OCI-M2 (cell line): ENCODE data around the gene DYRK3.
A peak's percentile ranks its signal among the peaks of the same experiment; 100 is the strongest.

Experiments
- DNase-seq: peaks from one replicate; lab custom pipeline; 2025; ENCODE audit not compliant: unreplicated experiment; lab: John Stamatoyannopoulos, UW

Gene DYRK3

DNA sequence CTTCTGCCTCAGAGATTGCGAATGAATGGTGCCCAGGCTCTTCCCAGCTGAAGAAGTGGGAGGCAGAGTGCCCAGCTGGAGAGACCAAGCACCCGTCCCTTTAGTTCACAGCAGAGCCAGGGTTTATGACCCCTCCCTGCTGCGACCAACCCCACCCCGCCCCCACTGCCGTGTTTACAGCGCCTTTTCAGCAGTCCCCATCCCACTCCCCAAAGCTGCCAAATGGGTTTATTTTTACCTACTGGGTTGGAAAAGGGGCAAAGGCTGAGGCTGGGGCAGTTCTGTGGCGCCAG is 23.6 kb downstream of the DYRK3 start:
- no peak for DNase-seq

DNA sequence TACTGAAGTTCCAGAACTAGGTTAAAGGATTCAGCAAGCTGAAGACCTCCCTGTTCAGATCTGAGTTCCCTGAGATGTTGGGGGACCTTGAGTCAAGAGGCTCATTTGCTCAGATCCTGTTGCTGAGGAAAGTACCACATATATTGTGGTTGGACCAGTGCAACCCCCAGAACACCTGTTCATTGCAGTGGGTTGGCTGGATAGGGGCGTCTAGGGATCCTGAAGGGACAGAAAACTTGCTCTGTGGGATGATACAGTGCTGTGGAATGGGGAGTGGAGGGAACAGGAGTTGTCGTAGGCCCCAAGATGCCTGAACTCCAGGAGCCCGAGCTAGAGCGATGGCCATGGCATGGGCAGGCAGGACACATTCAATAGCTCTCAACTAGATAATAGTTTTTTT is 24.8 kb downstream of the DYRK3 start:
- no peak for DNase-seq

DNA sequence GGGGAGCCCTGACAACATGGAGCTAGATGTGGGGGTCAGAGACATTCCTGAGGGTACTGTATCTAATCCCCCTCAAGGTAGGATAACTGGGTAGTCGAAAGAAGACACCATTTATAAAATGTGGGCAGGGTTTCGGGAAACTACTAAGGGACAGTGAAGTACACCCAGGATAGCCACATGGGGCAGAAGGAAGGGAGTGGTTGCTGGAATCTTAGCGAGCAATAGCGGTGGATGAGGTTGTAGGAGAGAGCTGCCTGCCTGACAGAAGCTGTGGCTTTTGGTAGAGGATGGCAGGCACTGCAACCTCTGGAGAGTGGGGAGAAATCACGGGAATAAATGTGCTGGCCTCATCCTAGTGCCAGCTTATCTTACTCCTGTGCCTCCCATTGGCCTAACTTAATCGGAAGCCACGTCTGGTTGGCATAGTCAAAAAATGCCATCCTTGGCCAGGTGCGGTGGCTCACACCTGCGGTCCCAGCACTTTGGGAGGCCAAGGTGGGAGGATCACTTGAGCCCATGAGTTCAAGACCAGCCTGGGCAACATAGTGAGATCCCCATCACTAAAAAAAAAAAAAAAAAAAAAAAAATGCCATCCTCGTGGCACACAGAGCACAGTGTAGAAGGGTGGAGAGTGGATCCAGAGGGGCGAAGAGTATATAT is 26.0 kb downstream of the DYRK3 start:
- no peak for DNase-seq

DNA sequence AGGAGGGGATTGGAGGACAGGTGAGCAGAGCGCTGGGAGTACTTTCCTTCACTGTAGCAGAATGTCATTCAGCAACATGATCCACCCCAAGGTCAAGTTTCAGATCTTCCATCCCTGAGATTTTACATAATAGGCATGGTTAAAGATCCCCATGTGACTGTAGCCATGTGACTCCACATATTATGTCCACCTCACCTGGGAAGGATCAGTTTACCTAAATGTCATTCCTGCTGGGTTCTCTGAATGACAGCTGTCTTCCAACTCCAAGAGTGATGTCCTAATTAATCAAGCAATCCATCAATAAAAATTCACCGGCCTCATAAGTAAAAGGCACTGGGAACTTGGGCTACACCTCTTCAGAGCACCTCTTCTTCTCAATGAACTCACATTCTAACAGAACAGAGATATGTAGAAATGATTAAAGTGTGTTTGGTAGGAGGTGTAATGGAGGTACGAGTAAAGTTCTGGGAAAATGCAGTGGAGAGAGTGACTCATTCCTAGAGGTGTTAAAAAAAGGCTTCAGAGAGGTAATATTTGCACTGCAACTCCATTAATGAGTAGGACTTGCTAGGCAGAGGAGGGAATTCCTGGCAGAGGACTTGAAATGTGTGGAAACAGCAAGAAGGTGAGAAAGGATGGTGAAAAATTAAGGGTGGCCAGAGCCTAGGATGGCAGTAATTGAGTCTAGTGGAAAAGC is 27.2 kb downstream of the DYRK3 start:
- DNase-seq, result no peak

- DNase-seq, result no peak
Observed at GRCh38 chr1:206663362-206663761, 28.0 kb downstream of the DYRK3 start.

GRCh38 chr1:206663832-206664652 is 28.7 kb downstream of the DYRK3 start:
- peak; percentile 73 for DNase-seq

DNA sequence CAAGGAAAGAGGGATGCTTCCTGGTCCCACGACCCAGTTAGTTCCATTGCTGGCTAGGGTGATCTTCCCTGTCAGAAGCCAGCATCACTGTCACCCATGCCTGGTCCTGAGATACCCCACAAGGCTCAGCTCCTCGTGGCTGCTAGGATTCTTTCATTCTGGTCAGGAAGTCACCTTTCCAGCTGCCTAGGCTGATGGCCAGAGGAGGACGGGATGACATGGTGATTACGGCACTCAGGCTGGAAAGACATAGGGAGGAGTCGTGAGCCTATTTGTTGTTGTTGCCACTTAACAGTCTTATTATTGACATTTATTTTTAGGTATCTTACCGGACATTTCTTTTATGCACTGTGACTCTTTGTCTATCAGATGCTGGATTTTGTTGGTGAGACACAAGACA is 29.4 kb downstream of the DYRK3 start:
- DNase-seq, result no peak

DNA sequence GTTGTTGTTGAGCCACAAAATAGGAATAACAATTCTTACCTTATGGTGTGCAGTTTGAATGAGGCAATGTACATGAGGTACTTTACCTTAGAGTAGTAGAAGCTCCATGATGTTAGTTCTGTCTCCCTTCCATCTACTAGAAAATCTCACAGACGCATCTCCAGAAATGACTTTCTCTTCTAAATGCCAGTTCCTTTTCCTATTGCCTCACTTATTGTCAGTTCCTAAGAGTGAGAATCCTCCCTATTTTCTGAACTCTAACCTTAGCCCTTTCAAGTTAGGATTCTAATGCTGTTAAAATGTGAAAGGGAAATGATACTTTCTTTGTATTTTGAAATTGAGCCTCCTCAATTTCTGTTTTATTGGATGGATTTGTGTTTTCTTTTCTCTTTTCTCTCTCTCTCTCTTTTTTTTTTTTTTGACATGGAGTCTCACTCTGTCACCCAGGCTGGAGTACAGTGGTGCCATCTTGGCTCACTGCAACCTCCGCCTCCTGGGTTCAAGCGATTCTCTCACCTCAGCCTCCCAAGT is 30.8 kb downstream of the DYRK3 start:
- no peak for DNase-seq

DNA sequence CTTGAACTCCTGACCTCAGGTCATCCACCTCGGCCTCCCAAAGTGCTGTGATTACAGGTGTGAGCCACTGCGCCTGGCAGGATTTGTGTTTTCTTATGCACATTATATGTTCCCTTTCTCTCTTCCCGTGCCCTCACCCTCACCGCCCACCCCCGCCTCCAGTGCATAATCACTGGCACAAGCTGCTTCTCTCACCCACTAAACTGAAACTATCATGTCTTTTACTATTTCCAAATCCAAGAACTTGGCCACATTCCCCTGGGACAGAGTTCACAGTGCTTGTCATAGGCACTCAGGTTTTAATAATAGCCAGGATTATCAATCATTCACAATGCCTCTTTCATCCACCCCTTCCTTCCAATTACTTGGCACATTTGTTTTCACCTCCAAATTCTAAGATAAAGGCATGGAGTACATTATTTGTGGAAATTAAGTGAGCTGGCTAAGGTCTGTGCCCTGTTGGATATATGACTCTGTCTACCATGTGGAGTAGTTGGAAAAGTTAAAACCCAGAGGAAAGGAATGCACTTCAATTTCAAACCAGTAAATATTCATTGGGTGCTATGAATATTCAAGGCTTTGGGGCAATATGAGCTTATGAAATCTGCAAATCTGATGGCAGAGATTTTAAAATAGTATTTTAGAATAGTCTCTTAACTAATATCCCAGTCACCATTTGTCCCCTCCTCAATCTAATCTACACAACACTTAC is 31.8 kb downstream of the DYRK3 start:
- DNase-seq, result no peak

GRCh38 chr1:206668351-206668750 is 33.0 kb downstream of the DYRK3 start:
- no peak for DNase-seq

DNA sequence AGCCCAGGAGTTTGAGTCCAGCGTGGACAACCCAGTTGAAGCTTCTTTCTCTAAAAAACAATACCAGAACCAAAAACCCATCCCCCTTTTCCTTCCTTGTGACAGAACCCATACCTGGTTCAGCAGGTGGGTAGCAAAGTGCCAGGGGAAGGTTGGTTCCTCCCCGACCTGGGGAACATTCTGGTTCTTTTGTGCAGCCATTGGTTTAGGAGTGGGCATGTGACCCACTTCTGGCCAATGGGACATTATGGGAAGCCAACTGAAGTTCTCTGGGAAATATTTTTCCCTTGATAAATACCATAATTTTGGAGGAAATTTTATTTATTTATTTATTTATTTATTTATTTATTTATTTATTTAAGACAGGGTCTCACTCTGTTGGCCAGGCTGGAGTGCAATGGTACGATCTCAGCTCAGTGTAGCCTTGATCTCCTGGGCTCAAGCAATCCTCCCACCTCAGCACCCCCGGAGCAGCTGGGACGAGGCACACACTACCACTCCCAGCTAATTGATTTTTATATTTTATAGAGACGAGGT is 33.6 kb downstream of the DYRK3 start:
- DNase-seq, result no peak

- peak; percentile 17 for DNase-seq
Observed at GRCh38 chr1:206672011-206672688, 36.8 kb downstream of the DYRK3 start.

DNA sequence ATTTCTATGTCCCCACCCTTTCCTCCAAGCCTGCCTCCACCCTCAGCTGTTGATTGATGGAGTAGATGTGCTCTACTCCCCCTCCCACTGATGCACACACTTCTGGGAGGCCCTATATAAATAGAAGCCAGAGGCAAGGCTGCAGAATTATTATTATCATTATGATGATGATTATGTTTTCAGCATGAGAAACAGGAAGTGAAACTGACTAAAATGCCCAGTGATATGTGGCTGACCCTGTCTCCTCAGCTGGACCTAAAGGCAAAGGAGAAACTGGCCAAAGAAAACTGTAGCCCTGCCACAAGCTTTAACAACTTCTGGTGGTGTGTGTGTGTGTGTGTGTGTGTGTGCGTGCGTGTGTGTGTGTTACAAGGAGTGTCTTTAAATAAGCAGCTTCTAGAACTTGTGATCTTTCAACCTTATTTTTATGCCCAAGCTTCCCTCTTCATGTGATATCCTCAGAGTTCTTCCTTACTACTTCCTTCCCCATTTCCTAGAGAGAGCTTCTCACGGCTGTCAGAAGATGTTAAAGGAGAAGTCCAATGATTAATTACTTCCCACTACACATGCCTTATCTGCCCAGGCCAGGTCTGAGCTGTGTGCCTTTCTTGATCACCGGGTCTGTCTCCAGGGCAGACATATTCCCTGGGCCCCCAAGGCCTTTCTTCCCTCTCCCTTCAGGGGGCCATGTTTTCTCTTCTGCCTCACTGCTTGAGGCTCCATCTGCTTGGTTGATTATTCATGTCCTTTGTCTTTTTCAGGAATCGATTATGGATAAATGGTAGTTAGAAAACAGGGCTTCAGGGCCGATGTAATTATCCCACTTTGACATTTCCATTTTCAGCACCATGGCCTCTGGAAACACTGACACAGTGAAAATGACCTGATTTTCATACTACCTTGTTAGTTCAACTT is 37.8 kb downstream of the DYRK3 start:
- peak; percentile 34 for DNase-seq

- no peak for DNase-seq
Observed at GRCh38 chr1:206674236-206674635, 38.9 kb downstream of the DYRK3 start.

- no peak for DNase-seq
Observed at GRCh38 chr1:206674745-206675175, 39.4 kb downstream of the DYRK3 start.

DNA sequence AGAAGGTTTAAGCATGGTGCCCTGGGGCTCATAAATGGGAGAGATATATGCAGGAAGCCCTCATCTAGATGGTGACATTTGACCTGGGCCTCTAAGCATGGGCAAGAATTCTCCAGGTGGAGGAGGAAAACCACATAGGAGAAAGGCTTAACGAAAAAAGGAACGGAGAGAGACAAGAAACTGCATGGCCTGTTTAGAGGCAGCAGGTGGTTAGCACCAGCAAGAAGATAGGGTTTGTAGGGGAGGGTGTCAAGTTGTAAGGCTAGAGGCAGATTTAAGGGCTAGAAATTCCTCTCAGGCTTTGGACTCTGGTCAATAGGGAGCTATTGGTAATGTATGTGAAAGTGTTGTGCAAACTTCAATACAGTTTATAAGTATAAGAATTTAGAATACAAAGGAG is 41.2 kb downstream of the DYRK3 start:
- no peak for DNase-seq

GRCh38 chr1:206678490-206678889 is 43.2 kb downstream of the DYRK3 start:
- DNase-seq, result no peak

- no peak for DNase-seq
Observed at GRCh38 chr1:206679738-206680211, 44.4 kb downstream of the DYRK3 start.

GRCh38 chr1:206680279-206680678 is 44.9 kb downstream of the DYRK3 start:
- DNase-seq, result no peak
